ENCODE measurements around the gene ANKRD33B.

- TF ChIP-seq, protein P1, sequence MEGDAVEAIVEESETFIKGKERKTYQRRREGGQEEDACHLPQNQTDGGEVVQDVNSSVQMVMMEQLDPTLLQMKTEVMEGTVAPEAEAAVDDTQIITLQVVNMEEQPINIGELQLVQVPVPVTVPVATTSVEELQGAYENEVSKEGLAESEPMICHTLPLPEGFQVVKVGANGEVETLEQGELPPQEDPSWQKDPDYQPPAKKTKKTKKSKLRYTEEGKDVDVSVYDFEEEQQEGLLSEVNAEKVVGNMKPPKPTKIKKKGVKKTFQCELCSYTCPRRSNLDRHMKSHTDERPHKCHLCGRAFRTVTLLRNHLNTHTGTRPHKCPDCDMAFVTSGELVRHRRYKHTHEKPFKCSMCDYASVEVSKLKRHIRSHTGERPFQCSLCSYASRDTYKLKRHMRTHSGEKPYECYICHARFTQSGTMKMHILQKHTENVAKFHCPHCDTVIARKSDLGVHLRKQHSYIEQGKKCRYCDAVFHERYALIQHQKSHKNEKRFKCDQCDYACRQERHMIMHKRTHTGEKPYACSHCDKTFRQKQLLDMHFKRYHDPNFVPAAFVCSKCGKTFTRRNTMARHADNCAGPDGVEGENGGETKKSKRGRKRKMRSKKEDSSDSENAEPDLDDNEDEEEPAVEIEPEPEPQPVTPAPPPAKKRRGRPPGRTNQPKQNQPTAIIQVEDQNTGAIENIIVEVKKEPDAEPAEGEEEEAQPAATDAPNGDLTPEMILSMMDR (conservative IDR thresholded peaks at IDR 0.05; ENCODE audit: low read depth, low read length) = no peak
- TF ChIP-seq EZH2 (IDR thresholded peaks at IDR 0.05; ENCODE audit: low read length, unreplicated experiment) = no peak
- TF ChIP-seq EZH2phosphoT487 (IDR thresholded peaks at IDR 0.05; ENCODE audit: borderline replicate concordance, low read length) = no peak
Measured at GRCh38 chr5:10652606-10653005, 88.7 kb downstream of the ANKRD33B start.

All from PC-3 (cell line).